Measurements from ENCODE around the gene SPEG.

The SPEG gene

GRCh38 chr2:219517954-219518778 lies 83.5 kb downstream of the SPEG start:
- no peak for DNase-seq

DNA sequence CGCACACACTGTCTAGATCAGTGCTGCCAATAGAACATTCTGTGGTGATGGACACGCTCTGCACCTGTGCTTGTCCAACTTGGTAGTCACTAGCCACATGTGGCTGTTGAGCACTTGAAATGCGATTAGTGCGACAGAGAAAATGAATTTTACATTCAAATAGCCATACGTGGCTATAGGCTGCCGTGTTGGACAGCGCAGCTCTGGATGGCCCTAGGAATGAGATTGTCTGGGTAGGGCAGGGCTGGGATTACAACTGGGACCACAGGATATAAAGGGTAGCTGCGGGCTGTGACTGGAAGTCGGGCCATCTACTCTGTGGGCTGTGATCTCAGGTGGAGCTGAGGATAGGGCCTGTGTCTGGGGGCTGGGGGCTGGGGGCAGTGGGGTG lies 84.9 kb downstream of the SPEG start:
- DNase-seq: no peak

DNA sequence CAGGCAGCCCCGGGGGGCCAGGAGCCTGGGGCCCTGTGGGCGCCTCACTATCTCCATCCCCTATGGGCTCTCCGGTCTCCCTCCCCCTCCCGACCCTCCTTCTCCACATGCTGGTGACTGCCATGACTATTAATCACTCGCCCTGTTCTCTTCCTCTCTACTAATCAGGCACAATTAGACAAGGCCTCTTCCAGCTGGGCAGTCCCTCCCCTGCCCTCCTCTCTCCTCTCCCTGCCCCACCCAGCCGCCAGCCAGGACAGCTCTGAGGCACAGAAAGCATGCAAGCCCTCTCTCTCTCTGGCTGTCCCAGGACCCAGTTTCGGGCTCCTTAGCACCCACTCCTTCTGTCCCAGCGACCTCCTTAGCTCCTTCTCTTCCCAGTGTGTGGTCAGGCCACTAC lies 85.4 kb downstream of the SPEG start:
- DNase-seq: no peak

- no peak for DNase-seq
Measured at GRCh38 chr2:219521066-219521880, 86.6 kb downstream of the SPEG start.

GRCh38 chr2:219522111-219523030 lies 87.7 kb downstream of the SPEG start:
- no peak for DNase-seq

DNA sequence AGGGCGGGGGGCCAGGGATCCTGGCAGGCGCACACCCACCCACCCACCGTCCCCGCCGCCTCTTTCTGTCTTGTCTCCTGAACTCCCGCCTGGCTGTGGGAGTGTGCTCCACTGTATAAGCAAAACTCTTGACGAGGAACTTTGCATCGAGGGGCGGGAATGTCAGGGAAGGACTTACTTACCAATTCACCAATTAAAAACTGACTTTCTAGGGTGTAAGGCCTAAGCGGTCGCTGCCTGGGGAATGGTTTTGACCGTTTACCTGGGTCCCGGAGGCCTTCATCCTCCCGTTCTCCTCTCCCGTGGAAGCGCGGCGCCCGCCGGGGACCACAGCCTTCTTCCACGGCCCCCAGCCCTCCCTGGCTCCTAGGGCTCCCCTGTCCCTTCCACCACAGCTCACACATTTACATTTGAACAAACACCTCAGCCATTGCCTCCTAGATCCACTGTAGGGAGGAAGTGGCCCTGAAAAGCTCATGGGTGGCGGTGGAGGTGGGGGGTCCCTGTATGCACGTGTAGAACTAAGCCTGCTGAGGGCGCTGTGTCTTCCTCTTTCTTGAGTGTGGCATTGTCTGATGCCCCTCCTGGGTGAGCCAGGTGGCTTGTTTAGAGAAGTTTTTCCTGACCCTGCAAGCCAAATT lies 88.5 kb downstream of the SPEG start:
- DNase-seq: no peak

GRCh38 chr2:219524817-219525216 lies 90.2 kb downstream of the SPEG start:
- DNase-seq: no peak

GRCh38 chr2:219525533-219526232 lies 91.0 kb downstream of the SPEG start:
- no peak for DNase-seq

GRCh38 chr2:219526320-219527075 lies 91.9 kb downstream of the SPEG start:
- no peak for DNase-seq

DNA sequence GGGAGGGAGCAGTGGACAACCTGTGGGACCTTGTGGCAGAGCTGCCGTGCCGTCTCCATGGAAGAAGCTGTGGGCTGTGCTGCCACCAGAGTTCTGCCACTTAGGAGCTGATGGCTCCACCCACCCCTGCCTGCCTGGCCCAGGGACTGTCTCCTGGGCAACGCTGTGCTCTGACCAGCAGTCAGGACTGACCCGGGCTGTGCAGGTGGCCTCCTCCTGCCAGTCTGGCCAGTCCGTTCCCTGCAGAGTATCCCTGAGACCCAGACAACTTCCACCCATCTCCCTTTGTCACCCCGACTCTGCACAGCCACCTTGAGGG lies 92.4 kb downstream of the SPEG start:
- no peak for DNase-seq

- DNase-seq: no peak
Measured at GRCh38 chr2:219527472-219527871, 92.8 kb downstream of the SPEG start.

DNA sequence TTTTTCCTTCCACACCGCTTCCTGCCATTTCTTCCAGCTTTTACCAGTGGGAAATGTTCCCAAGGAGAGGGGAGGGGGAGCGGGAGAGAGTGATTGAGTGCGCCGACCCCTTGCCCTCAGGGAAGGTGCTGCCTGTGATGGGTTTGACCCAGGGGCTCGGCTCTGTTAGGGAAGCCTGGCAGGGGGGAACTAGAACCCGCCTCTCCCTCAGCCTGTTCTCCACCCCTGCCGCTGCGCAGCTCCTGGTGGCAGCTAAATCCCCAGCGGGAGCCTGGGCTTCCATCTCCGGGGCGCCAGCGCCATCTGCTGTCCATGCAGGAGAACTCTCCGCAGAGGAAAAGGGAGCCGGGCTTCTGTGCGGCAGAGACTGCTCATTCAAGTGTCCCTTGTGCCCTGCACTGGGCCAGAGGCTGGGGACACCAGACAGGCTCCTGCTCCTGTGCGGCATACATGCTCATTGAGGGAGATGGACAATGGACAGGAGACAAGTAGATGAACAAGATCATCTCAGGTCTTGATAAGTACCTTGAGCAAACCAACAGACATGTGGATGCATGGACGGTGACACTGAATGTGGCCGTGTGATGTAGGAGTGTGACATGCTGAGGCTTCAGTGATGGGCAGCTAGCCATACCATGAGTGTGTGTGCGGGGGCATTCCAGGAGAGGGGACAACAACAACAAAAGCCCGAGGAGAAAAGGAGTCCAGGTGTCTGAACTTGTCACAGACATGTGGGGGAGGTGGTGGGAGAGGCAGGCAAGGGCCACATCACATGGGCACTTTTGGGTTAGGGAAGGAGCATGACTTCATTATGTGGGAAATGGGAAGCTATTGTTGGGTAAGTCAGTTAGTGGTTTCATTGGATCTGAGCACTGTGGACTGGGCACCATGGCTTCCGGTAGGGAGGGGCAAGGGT lies 95.7 kb downstream of the SPEG start:
- DNase-seq: peak; percentile 43

GRCh38 chr2:219531639-219532377 lies 97.2 kb downstream of the SPEG start:
- DNase-seq: no peak

GRCh38 chr2:219532378-219532649 lies 97.7 kb downstream of the SPEG start:
- DNase-seq: no peak

DNA sequence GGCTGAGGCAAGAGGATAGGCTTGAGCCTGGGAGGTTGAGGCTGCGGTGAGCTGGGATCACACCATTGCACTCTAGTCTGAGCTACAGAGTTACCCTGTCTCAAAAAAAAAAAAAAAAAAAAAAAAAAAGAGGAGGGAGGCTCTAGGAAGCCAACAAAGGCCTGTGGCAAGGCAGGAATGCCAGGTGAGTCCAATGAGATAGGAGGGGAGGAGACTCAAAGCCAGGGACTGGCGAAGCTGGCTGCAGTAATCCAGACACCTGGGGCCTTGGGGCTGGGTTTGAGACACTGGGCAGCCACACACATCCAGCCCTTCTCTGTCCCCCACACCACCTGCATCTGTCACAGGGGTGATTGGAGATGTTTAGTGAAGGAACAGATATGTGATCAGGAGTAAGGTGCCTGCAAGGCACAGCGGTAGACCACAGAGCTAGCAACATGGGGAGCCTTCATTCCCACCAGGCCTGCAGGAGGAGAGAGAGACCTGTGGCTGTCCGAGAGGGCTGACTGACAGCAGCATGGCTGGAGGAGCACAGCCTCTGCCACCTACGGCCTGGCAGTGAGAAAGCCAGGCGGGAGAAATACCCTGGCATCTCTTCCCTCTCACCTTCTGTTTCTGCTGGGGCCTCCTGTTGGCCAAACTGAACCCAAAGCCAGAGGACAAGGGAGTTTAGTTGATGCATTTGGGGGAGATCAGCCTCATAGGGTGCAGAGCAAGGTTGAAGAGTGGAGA lies 99.5 kb downstream of the SPEG start:
- DNase-seq: no peak

- DNase-seq: no peak
Measured at GRCh38 chr2:219536425-219536824, 101.8 kb downstream of the SPEG start.

- no peak for DNase-seq
Measured at GRCh38 chr2:219536967-219537366, 102.3 kb downstream of the SPEG start.

- DNase-seq: no peak
Measured at GRCh38 chr2:219537657-219538488, 103.2 kb downstream of the SPEG start.

Data from KG1 (cell line).